OCI-LY3 (cell line): ENCODE data around the gene PCDHGB3.
"Not testable (repeated sequence)": the region's sequence is repeated elsewhere in the genome, so short reads cannot be mapped to it uniquely, and the experiment has no call there.

Experiments
- H2AFZ ChIP-seq: fragments of 200-600, 300-600 bp; shearing (Covaris generic); 2 replicates; pipeline ENCODE4 v1.6.0; 2014; ENCODE audit warnings: antibody characterized with exemption, low read depth, low read length
- H3K27ac ChIP-seq: fragments of 200-600, 300-600 bp; sonication (generic); 2 replicates; pipeline ENCODE4 v1.5.1; 2014; ENCODE audit warnings: mild to moderate bottlenecking, low read length, moderate library complexity, mixed read lengths
- H3K27me3 ChIP-seq: fragments of 200-600, 300-600 bp; sonication (generic); 2 replicates; pipeline ENCODE4 v1.6.1; 2014; ENCODE audit warnings: low read depth, low read length, mixed read lengths
- H3K36me3 ChIP-seq: fragments of 200-600, 300-600 bp; sonication (generic); replicated peaks from 2 replicates; pipeline ENCODE3; 2014; ENCODE audit warnings: low read depth, low read length, mixed read lengths
- H3K4me1 ChIP-seq: fragments of 300-600, 200-600 bp; sonication (generic); 2 replicates; pipeline ENCODE4 v1.6.1; 2014; ENCODE audit warnings: low read length, mixed read lengths
- H3K4me2 ChIP-seq: fragments of 200-600, 300-600 bp; sonication (generic); 2 replicates; pipeline ENCODE4 v1.6.1; 2014; ENCODE audit warnings: low read length, mixed read lengths
- H3K4me3 ChIP-seq: fragments of 300-600, 200-600 bp; sonication (generic); 2 replicates; pipeline ENCODE4 v1.5.1; 2014; ENCODE audit warnings: antibody characterized with exemption, mild to moderate bottlenecking, low read length, moderate library complexity
- H3K79me2 ChIP-seq: fragments of 300-600, 200-600 bp; shearing (Covaris generic); 2 replicates; pipeline ENCODE4 v1.6.1; 2014; ENCODE audit warnings: mild to moderate bottlenecking, low read length, mixed read lengths
- H3K9ac ChIP-seq: fragments of 300-600, 200-600 bp; shearing (Covaris generic); 2 replicates; pipeline ENCODE4 v1.6.0; 2014; ENCODE audit warnings: mild to moderate bottlenecking, low read length, moderate library complexity
- H3K9me3 ChIP-seq: fragments of 200-600, 300-600 bp; shearing (Covaris generic); 2 replicates; pipeline ENCODE4 v1.6.1; 2014; ENCODE audit warnings: low read length, mixed read lengths; ENCODE audit not compliant: insufficient read depth
- H4K20me1 ChIP-seq: fragments of 200-600, 300-600 bp; sonication (generic); 2 replicates; pipeline ENCODE4 v1.6.1; 2016; ENCODE audit warnings: low read length, mixed read lengths; ENCODE audit not compliant: insufficient read depth
- CTCF ChIP-seq: fragments of 200-600, 300-600 bp; sonication (generic); IDR thresholded peaks from 2 replicates; pipeline ENCODE4 v1.5.1; 2014; ENCODE audit warnings: antibody characterized with exemption, low read length, low read depth
- EZH2phosphoT487 ChIP-seq: fragments of 200-600 bp; shearing (Covaris generic); IDR thresholded peaks from 2 replicates; pipeline ENCODE4 v1.6.1; 2018; ENCODE audit warnings: antibody characterized with exemption, mixed run types, low read depth

Gene PCDHGB3

GRCh38 chr5:141397756-141398551, 27.9 kb downstream of the PCDHGB3 start, which contains the start of gene PCDHGB5:
PCDHGB5 (plus strand) TSS chr5:141397947; CDS start chr5:141398128, 181 bp downstream.
- not testable (repeated sequence) for H3K9ac ChIP-seq

DNA sequence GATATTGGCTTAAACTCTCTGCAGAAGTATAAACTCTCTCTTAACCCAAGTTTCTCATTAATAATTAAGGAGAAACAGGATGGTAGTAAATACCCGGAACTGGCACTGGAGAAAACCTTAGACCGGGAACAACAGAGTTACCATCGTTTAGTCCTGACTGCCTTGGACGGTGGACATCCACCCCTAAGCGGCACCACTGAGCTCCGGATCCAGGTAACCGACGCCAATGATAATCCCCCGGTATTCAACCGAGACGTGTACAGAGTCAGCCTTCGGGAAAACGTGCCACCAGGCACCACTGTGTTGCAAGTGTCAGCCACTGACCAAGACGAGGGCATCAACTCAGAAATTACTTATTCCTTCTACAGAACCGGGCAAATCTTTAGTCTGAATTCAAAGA, 28.6 kb downstream of the PCDHGB3 start:
- H3K36me3 ChIP-seq = no peaks in the 10 kb centered on the region
- no peak overlapping the region for H3K27ac ChIP-seq
- no peaks in the 10 kb centered on the region for H3K27me3 ChIP-seq
- no peak overlapping the region for H2AFZ ChIP-seq
- TF ChIP-seq EZH2phosphoT487 = no peak
- no peaks in the 10 kb centered on the region for H3K9me3 ChIP-seq
- no peaks in the 10 kb centered on the region for H3K4me1 ChIP-seq
- H3K4me2 ChIP-seq = no peak overlapping the region
- H3K4me3 ChIP-seq = no peak overlapping the region
- no peaks in the 10 kb centered on the region for H3K79me2 ChIP-seq
- H3K9ac ChIP-seq = no peak overlapping the region
- H4K20me1 ChIP-seq = no peaks in the 10 kb centered on the region

More at GRCh38 chr5:141397756-141398551, 27.9 kb downstream of the PCDHGB3 start, which contains the start of gene PCDHGB5:
- H3K27ac ChIP-seq, H3K9me3 ChIP-seq, H2AFZ ChIP-seq, H3K27me3 ChIP-seq, H3K4me2 ChIP-seq, H3K79me2 ChIP-seq, H3K4me1 ChIP-seq, H4K20me1 ChIP-seq, H3K36me3 ChIP-seq, H3K4me3 ChIP-seq: not testable (repeated sequence)

DNA sequence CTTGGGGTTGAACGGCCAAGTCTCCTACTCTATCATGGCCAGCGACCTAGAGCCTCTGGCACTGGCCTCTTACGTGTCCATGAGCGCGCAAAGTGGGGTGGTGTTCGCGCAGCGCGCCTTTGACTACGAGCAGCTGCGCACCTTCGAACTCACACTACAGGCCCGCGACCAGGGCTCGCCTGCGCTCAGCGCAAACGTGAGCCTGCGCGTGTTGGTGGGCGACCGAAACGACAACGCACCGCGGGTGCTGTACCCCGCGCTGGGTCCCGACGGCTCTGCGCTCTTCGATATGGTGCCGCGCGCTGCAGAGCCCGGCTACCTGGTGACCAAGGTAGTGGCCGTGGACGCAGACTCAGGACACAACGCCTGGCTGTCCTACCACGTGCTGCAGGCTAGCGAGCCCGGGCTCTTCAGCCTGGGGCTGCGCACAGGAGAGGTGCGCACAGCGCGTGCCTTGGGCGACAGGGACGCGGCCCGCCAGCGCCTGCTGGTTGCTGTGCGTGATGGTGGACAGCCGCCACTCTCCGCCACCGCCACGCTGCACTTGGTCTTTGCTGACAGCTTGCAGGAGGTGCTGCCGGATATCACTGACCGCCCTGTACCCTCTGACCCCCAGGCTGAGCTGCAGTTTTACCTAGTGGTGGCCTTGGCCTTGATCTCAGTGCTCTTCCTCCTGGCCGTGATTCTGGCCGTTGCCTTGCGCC, 29.7 kb downstream of the PCDHGB3 start:
- no peak for TF ChIP-seq EZH2phosphoT487
- TF ChIP-seq CTCF = no peak
- H3K9me3 ChIP-seq = no peaks in the 10 kb centered on the region
- no peak overlapping the region for H2AFZ ChIP-seq
- H3K27ac ChIP-seq = no peak overlapping the region
- H3K9ac ChIP-seq = no peak overlapping the region
- no peaks in the 10 kb centered on the region for H4K20me1 ChIP-seq
- H3K4me3 ChIP-seq = no peak overlapping the region
- no peaks in the 10 kb centered on the region for H3K4me1 ChIP-seq
- H3K79me2 ChIP-seq = no peaks in the 10 kb centered on the region
- H3K27me3 ChIP-seq = no peaks in the 10 kb centered on the region
- no peaks in the 10 kb centered on the region for H3K36me3 ChIP-seq
- H3K4me2 ChIP-seq = no peak overlapping the region

GRCh38 chr5:141402553-141403243, 32.7 kb downstream of the PCDHGB3 start, which contains the start of gene PCDHGA9:
PCDHGA9 (plus strand) TSS chr5:141402778; CDS start chr5:141402953, 175 bp downstream.
- H4K20me1 ChIP-seq = no peaks in the 10 kb centered on the region
- H3K27ac ChIP-seq = no peak within 1 kb of the TSS
- no peak within 1 kb of the TSS for H2AFZ ChIP-seq
- H3K4me1 ChIP-seq = no peaks in the 10 kb centered on the region
- no peak within 1 kb of the TSS for H3K9ac ChIP-seq
- H3K79me2 ChIP-seq = no peaks in the 10 kb centered on the region
- TF ChIP-seq CTCF (no peak), EZH2phosphoT487 (no peak)
- H3K9me3 ChIP-seq = no peaks in the 10 kb centered on the region
- no peaks in the 10 kb centered on the region for H3K36me3 ChIP-seq
- H3K4me2 ChIP-seq = no peak within 1 kb of the TSS
- H3K4me3 ChIP-seq = no peak within 1 kb of the TSS
- no peaks in the 10 kb centered on the region for H3K27me3 ChIP-seq
